NCI-H1092 (cell line): Measurements from ENCODE around the gene PKHD1.
"Not testable (repeated sequence)": the region's sequence is repeated elsewhere in the genome, so short reads cannot be mapped to it uniquely, and the experiment has no call there.

Experiments used
- DNase-seq: peaks from one replicate; lab custom pipeline; 2025; lab: John Stamatoyannopoulos, UW

Gene PKHD1

DNA sequence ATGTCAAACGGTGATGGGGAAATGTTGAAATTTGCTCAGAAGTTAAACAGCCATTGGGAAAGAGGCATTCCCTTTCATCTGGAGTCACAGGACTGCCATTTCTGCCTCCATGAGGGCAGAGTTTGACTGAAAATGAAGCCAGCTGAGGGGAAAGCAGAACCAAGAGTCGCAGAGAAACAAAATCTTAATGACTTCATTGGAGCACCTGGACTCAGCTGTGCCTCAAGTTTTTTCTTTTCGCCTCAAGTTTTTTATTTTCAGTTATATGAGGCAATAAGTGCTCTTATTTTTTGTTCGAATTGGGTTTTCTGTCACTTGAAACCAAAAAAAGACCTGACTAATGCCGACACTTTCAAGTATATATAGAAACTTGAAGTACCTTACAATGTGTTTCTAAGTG lies 161.3 kb downstream of the PKHD1 start:
- DNase-seq: no peak

DNA sequence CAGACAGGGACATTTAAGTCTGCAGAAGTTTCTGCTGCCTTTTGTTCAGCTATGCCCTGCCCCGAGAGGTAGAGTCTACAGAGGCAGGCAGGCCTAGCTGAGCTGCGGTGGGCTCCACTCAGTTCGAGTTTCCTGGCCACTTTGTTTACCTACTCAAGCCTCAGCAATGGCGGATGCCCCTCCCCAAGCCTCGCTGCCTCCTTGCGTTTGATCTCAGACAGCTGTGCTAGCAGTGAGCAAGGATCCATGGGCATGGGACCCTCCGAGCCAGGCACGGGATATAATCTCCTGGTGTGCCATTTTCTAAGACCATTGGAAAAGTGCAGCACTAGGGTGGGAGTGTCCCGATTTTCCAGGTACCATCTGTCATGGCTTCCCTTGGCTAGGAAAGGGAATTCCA lies 164.9 kb downstream of the PKHD1 start:
- not testable (repeated sequence) for DNase-seq

DNA sequence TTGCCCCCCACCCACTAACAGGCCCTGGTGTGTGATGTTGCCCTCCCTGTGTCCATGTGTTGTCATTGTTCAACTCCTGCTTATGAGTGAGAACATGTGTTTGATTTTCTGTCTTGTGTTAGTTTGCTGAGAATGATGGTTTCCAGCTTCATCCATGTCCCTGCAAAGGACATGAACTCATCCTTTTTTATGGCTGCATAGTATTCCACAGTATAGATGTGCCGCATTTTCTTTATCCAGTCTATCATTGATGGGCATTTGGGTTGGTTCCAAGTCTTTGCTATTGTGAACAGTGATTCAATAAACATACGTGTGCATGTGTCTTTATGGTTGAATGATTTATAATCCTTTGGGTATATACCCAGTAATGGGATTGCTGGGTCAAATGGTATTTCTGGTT lies 169.1 kb downstream of the PKHD1 start:
- DNase-seq: not testable (repeated sequence)

DNA sequence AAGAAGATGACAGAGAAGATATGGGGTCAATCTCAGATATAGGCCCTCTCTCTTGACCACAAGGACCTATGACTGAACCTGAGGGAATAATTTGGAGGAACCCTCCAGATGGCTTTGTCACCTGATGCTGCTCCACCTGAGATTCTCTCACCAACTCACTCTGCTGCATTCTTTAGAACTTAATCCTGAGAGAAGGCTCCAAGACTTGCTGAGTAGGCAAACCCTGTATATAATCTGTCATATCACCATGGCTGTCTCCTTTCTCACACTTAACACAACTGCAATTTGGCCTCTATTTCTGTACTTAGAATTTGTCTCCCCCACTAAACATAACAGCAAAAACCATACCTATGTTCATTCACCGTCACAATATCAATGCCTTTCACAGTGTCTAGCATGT lies 172.3 kb downstream of the PKHD1 start:
- DNase-seq: no peak

DNA sequence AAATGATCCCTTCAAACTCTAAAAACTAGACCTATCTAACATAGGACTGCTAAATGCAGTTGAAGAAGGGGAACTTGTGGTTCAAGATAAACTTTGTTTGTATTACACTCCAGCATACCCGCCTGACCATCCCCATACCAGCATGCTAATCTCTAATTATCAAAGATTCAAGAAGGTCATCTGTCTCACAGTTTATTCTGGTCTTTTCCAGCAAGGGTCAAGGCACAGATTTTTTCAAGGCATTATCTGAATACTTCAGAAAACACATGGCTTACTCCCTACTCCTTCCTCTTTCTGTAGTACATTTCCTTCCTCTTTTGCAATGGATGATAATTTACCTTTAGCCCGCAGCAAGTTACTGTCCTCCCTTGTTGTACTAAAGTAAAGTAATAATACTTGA lies 174.1 kb downstream of the PKHD1 start:
- no peak for DNase-seq

DNA sequence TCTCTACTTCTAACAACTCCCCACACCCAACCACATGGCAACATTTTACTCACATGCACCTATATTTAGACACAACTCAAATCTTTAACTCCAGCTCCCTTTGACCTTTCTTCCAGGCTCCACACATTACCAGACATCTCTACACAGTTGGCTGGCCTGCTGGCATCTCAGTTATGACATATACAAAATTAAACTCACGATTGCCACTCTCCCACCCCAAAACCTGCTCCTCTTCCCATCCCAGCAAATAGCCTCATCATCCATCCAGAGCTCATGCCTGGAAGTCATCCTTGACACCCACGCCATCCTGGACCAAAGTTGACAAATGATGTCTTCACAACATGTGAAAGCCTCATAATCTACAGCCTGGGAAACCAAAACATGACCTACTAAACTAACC lies 176.6 kb downstream of the PKHD1 start:
- no peak for DNase-seq

DNA sequence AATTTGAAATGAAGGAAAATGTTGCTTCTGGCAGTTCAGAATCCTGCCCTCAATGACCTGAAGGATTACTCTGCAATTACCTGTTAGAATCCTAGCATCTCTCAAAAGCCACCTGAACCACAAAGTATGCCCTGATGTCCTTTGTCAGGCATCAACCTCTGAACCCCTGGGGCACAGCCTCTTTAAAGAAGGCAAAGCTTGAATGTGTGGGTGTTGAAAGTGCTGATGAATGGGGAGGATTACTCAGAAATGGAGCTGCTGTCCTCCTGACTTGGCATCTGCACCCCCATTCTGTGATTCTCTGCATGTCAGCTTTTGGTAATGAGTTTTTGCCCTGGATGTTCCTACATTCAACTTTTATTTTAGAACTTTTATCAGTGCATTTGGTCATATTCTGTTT lies 179.2 kb downstream of the PKHD1 start:
- no peak for DNase-seq

DNA sequence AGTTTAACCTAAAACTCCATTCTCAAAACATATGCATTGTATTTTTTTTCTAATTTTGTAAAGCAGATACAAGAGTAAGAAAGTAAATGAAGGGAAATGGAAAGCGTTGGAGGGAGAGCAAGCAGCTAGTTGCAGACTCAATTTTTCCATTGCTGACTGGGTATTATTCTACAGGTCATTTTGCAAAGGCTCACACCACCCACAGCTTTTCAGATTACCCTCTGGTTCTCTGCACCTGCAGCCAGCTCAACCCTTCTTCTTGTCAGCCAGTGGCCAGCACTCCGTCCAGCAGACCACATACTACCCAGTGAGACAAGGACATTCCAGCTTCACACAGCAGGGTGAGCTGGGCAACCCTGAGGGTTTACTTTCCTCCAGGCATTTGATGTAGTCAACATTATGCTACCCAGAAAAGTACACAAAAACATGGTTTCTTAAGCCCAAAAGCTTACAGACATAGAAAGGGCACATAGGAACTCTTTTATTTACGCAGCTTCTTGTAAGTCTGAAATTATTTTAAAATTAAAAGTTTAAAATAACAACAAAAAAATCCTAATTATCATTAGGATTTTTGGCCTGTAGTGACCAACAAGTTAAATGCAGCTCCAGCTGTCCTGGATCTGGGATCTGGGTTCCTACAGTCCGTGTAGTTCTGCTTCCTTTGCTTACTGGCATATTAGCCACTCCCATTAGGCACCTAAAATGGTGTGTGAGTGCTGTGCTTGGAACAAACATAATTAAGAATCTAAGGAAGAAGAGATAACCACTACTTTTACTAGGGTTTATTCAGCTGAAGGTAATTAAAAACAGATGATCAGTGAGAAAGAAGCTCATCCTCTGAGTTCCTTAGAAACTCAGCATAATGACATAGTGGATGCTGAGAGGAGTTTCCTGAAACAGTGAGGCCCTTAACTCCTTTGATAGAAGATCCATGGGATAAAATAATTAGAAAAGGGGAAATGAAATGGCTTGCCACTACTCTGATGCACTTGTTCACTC lies 185.3 kb downstream of the PKHD1 start:
- no peak for DNase-seq

DNA sequence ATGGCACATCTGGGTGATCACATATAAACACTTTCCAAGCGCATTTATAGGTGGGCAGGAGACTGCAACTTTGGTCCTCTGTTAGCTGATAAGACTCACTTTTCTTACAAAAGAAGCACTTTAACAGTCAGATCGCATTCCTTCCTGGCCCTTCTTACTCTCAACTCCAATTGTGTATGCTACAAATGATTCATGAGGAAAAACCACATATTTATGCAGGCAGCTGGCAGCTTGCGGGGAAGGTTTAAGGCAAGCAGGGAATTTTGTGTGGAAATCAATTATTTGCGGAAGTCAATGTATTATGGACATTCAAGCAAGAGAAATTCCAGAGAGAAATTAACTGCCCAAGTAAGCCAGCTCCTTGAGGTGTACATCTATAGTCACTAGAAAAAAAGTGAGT lies 194.0 kb downstream of the PKHD1 start:
- DNase-seq: no peak

DNA sequence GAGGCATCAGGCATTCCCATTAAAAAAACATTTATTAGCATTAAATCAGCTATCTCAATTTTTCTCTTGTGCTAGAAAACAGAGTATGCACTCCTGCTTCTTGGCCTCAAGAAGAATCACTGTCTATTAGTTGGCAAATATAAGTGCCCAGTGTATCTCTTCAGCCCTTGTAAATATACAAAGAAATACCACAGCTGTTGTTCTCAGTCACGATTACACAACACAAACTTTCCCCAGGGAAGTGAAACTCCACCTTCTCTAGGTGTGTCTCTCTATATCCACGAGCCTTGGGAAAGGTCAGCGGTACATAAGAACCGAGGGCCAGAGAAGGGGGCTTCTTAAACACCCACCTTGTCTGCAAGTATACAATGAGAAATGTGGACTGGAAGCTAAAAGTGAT lies 194.7 kb downstream of the PKHD1 start:
- DNase-seq: no peak

DNA sequence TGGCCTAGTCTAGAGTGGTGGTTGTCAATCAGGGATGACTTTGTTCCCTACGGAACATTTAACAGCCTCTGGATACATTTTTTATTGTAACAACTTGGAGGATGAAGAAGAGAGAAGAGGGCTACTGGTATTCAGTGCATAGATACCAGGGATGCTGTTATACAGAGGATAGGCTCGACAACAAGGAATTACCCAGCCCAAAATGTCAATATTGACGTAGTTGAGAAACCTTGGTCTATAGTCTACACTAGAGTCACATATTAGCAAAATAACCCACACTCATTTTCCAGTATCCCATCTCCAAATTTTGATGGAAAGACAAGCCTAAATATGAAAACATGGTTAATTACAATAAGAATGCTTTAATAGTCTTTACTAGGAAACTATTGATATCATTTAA lies 195.1 kb downstream of the PKHD1 start:
- no peak for DNase-seq

DNA sequence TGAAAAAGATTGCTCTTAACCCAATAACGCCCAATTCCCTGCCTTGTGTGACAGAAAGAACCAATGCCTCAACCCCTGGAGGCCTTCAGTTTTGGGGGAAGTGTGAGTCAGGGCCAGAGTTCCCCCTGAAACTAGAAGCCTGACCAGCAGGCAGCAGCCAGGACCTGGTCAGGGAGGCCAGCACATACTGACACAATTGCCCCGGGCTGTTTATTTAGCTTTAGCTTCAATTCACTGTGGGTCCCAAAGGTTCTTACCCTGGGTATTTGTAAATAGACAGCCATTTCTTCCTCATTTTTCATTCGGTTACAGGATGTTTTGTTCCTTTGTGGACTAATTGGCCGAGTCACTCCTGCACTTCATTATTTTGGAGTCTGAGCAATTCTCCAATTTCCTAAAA lies 195.6 kb downstream of the PKHD1 start:
- no peak for DNase-seq

DNA sequence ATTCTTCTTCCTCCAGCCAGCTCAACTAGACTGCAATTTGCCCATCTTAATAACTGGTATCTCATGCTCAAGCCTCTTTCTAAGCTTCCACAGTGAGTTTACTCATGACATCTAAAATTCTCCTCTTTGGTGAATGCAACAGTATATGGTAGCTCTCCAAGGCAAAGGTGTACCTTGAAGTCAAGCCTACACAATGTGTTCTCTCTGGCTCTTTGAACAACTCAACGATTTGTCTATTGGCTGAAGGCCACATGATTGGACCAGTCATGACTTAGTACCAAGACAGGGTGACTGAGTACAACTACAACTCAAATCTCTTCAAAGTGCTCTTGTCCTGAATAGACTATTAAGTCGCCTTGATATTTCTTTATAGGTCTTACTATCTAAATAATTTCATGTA lies 199.6 kb downstream of the PKHD1 start:
- no peak for DNase-seq

DNA sequence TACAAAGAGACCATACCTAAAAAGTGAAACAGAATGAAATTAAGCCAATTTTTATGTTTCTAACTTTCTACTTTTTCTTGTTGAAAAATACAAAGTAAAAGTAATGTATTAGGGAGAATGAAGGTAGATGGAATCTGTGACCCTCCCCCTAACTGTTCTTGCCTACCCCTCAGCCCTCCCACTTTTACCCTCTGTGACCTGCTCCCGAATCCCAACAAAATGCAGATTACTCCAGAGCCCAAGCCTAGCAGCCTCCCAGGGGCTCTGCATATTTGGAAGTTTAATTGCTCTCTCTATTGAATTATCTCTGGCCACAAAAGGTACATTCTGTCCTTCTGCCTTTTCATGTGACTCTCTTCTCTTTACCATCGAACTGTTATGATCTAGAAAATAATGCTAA lies 201.5 kb downstream of the PKHD1 start:
- no peak for DNase-seq

DNA sequence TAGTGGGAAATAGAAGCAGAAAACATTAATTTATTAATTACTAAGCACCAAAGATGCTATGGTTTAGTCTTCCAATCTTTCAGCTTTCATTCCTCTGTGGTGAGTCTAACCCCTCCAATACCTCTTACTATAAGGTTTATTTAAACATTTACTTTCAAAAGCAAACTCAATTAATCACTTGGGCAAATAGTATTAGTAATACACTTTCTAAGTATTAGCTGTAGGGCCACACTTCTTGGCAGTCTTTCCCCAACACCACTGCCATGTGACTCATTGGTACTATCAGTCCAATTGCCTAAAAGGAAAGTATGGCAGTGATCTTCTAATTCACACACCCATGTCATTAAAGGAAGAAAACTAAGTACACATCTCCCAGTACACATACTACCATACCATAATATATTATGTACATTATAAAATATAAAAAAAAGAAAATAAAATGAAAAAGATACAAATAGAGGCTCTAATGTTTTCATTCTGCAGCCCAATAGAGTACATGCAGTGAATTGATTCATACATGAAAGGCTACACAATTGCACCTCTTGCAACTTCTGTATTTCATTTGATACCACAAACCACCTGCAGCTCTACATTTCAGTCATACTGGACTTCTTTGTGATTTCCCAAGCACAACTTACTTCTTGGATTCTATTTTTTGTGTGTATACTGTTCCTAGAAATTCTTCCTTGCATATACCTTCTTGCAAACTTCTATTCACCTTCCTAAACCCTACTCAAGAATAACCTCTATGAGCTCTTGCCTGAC lies 218.6 kb downstream of the PKHD1 start:
- DNase-seq: no peak

DNA sequence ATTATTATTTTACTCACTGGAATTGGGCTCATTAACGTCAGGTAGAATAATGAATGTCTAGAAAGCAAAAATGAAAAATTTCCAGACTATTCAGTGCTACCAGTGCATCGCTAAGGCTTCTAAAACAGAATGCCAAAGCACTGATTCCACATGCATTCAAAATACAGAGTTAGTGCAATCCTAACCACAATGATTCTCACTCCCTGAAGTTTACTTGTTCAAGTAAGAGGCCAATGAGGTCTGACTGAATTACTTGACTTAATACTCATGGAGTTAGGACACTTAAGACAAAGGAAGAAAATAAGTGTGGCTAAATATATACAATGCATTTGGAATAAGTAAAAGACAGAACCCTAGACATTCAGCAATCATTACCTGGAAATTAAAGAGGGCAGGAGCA lies 220.5 kb downstream of the PKHD1 start:
- no peak for DNase-seq

DNA sequence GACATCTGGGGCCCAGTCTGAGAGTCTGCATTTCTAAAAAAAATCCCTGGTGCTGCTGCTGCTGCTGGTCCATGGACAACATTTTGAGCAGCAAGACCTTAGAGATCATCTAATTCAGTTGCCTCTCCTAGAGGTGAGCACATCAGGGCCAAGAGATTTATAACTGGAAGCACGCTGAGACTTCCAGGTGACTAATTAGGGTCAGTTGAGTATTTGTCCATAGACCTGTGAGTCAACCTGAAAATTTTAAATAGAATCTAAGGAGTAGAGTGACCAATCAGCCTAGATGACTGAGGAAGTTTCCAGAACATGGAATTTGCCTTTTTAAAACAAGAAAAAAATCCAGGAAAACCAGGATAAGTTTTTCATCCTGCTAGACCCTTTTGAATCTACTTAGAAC lies 221.4 kb downstream of the PKHD1 start:
- no peak for DNase-seq

DNA sequence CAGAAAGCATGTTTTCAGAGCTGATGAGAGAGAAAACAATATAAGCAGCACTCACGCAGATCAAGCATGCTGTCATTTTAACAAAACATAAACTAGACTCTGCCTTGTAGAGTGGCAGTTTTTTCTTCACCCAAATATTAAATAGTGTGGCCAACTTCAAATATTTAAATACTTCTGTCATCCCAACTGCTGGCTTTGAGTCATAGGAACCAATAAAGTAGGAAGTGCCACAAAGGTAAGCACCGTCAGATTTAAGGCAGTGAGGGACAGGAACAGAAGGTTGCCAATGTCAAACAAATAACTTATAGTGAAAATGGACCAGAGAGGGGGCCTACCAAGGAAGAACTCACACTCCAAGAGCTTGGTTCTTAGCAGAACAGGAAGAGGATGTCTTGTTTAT lies 222.2 kb downstream of the PKHD1 start:
- no peak for DNase-seq

DNA sequence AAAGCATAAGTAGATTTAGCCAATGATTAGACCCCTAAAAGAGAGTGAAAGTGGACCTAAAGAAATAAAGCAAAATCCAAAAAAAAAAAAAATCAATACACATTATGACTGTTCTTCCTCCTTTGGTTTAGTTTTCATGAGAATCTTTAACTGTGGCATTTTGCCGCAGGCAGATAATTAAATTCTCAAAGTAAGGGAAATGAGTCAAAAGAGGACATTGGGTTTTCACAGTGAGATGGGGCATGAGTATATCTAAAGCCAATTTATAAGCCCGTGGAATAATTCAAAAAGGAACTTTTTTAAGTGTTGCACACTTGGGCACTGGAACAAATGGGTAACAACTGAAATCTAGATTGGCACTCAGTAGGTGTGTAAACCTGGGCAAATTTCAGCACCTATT lies 230.3 kb downstream of the PKHD1 start:
- DNase-seq: no peak

DNA sequence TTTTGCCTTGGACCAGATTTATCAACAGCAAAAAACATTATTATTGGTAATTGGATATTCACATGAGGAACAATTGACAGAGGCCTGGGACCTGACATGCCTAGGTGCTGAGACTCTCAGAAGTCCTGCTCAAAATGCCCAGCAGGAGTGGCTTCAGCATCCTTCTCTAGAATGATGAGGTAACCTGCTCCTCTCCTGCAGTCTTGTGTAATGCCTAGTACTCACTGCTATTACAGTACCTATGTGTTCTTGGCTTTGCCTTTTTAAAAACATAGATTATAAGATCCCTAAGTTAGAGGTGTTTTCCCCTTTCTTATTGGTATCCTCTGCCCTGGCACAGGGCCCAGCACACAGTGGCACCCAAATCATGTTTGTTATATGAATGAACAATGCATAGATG lies 230.9 kb downstream of the PKHD1 start:
- no peak for DNase-seq

DNA sequence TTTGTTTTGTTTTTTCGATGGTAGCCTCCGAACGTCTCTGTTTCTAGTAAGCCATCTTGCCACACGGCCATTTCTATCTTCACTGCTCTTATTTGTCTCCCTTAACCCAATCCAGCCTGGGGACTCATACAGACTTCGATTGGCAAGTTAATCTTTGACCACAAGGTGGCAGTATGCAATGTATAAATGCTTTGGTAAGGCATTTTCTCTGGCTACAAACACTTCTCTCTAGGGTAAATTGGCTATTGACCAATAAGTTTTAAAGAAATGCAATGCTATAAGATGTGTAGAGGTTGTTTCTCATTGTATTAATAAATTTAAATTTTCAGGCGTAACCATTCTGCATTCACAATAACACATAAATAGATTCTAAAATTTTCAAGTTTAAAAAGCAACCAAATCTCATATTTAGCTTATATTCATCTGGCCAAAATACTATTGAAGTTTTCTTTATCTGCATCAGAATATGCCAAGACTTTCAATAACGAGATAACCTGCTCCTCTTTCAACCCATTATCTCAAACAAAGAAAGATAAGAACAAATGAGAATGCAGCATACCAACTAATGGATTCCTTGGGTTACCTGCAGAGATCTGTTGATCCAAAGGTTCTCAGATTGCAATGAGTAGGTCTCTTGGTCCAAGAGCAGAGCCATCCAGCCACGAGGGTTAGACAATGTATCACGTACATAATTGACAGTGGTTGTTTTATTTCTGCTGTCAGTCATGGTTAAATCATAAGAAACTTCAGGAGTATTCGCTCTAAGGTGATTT lies 231.9 kb downstream of the PKHD1 start:
- DNase-seq: peak; percentile 34

DNA sequence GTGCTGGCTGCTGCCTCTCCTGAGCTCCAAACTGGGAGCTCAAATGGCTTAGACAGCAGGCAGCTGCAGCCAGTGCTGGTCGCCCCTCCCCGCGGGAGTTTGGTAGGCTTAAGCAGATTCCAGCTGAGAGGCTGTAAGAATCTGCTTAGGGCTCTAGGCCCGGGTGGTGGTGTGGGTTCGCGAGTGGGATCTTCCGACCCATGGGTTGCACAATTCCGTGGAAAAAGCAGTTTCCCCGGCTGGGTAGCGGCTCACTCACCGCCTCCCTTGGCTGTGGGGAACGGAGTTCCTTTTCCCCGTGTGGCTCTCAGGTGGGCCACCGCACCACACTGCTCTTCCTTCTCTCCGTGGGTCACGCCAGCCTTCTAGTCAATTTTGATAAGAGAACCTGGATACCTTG lies 232.5 kb downstream of the PKHD1 start:
- DNase-seq: no peak

DNA sequence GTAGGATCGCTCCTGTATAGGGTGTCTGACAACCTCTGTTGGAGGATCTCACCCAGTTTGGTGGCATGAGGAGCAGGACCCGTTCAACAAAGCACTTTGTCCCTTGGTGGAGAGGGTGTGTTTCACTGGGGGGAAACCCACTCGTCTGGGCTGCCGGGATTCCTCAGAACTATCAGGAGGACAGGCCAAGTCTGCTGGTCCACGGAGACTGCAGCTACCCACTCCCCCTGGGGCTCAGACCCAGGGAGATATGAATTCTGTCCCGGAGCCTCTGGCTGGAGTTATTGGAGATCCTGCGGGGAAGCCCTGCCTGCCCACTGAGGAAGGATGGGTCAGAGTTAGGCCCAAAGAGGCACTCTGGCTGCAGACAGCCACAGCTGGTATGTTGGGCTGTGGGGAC lies 233.1 kb downstream of the PKHD1 start:
- no peak for DNase-seq
